ENCODE data around the gene AFF2. TPM values are rescaled to one million over a fixed set of nuclear protein-coding genes. Genes with fewer than 3 reads are reported as not detected.

AFF2 gene
- total RNA-seq (2014; rRNA removed; shearing (Covaris generic)) = 0.54 and 1.1 TPM in 2 replicates
- polyA plus RNA-seq (2016; fragmentation: Nextera tagmentation; extraction: Ambion mirVana) = 0.06 and 0.31 TPM in 2 replicates

GRCh38 chrX:148500423-148501385, at the start of gene AFF2:
TSS of gene AFF2 (plus strand) at chrX:148500617. CDS start at chrX:148501098, 481 bp downstream.
- TF ChIP-seq EZH2 (IDR thresholded peaks at IDR 0.05; ENCODE audit: insufficient read depth, poor library complexity, severe bottlenecking) (peak; percentile 22), EZH2phosphoT487 (IDR thresholded peaks at IDR 0.05; ENCODE audit: insufficient read depth, low read depth) (no peak)
- WGBS, 2 experiments (ENCODE audit: low coverage in 1 of 2, low lambda C conversion rate in 2 of 2, missing lambda C conversion rate in 2 of 2) = 0 to 1% methylated on average over 2 to 24 of the region's 115 CpGs
- Histone ChIP-seq H3K4me2 (ENCODE audit: unreplicated experiment) (peak within 1 kb of the TSS; percentile 73), H3K27me3 (replicated peaks; ENCODE audit: insufficient read depth) (peaks cover 5% of the 10 kb centered on the region; the same call in 1 of the 2 replicates), H3K27ac (no peak within 1 kb of the TSS), H3K4me3 (peak within 1 kb of the TSS; percentile 76), H3K9ac (0 out of 2 replicates have a peak within 1 kb of the TSS, but pooled peaks have one; percentile 25), H3K79me2 (ENCODE audit: insufficient read depth) (no peaks in the 10 kb centered on the region), H4K20me1 (ENCODE audit: insufficient read depth) (no peaks in the 10 kb centered on the region), H3F3A (ENCODE audit: insufficient read depth) (no peaks in the 10 kb centered on the region), H3K9me2 (ENCODE audit: insufficient read depth) (no peaks in the 10 kb centered on the region), H3K4me1 (ENCODE audit: insufficient read depth) (no peaks in the 10 kb centered on the region), H3K9me3 (ENCODE audit: low read depth) (no peaks in the 10 kb centered on the region), H3K36me3 (ENCODE audit: low read depth) (no peaks in the 10 kb centered on the region), H2AFZ (peak within 1 kb of the TSS; percentile 83)
- in situ Hi-C loops (cut with MboI) = no loop called here
- DNase-seq = peak; percentile 63

DNA sequence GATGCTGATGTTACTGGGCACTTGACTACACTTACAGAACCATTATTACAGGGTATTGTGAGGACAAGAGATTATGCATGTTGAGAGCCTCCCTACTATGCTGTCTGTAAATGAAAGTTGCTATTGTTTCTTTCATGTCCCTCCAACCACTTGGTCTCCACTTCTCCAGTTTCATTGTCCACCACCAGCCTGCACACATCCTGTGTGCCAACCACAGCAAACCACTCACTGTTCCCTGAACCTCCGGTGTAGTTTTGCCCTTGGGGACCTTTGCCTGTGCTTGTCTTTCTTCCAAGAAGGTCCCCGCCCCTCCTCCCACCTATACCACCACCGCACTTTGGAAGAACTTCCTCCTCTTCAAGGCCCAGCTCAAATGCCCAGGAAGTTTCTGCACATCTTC, 43.1 kb upstream of the AFF2 start:
- Histone ChIP-seq H2AFZ (no peak overlapping the region), H3K36me3 (ENCODE audit: low read depth) (no peaks in the 10 kb centered on the region), H3K9me3 (ENCODE audit: low read depth) (no peaks in the 10 kb centered on the region), H3K4me3 (no peak overlapping the region), H3K27ac (no peak overlapping the region), H3K27me3 (replicated peaks; ENCODE audit: insufficient read depth) (no peaks in the 10 kb centered on the region), H3F3A (ENCODE audit: insufficient read depth) (no peaks in the 10 kb centered on the region), H3K4me1 (ENCODE audit: insufficient read depth) (no peaks in the 10 kb centered on the region), H3K9ac (no peak overlapping the region), H3K79me2 (ENCODE audit: insufficient read depth) (no peaks in the 10 kb centered on the region), H3K9me2 (ENCODE audit: insufficient read depth) (no peaks in the 10 kb centered on the region), H4K20me1 (ENCODE audit: insufficient read depth) (no peaks in the 10 kb centered on the region), H3K4me2 (ENCODE audit: unreplicated experiment) (no peak overlapping the region)
- no peak for DNase-seq
- in situ Hi-C loops (cut with MboI) = no loop called here
- TF ChIP-seq EZH2 (IDR thresholded peaks at IDR 0.05; ENCODE audit: insufficient read depth, poor library complexity, severe bottlenecking) = no peak
- no peak for TF ChIP-seq EZH2phosphoT487 (IDR thresholded peaks at IDR 0.05; ENCODE audit: insufficient read depth, low read depth)
- 6 to 18% methylated on average over 3 of the region's 3 CpGs for WGBS, 2 experiments (ENCODE audit: low coverage in 1 of 2, low lambda C conversion rate in 2 of 2, missing lambda C conversion rate in 2 of 2)

- TF ChIP-seq EZH2phosphoT487 (IDR thresholded peaks at IDR 0.05; ENCODE audit: insufficient read depth, low read depth) (no peak), EZH2 (IDR thresholded peaks at IDR 0.05; ENCODE audit: insufficient read depth, poor library complexity, severe bottlenecking) (no peak)
- no peak overlapping the region for H3K27ac ChIP-seq
- no peak overlapping the region for H3K4me2 ChIP-seq (ENCODE audit: unreplicated experiment)
- in situ Hi-C loops (cut with MboI) = no loop called here
- no peaks in the 10 kb centered on the region for H3K9me3 ChIP-seq (ENCODE audit: low read depth)
- no peak overlapping the region for H2AFZ ChIP-seq
- H3K9me2 ChIP-seq (ENCODE audit: insufficient read depth) = no peaks in the 10 kb centered on the region
- no peaks in the 10 kb centered on the region for H3K27me3 ChIP-seq (replicated peaks; ENCODE audit: insufficient read depth)
- no peaks in the 10 kb centered on the region for H3K79me2 ChIP-seq (ENCODE audit: insufficient read depth)
- WGBS, 2 experiments (ENCODE audit: low coverage in 1 of 2, low lambda C conversion rate in 2 of 2, missing lambda C conversion rate in 2 of 2) = 59 to 60% methylated on average over 4 of the region's 4 CpGs
- H3K36me3 ChIP-seq (ENCODE audit: low read depth) = no peaks in the 10 kb centered on the region
- no peak overlapping the region for H3K4me3 ChIP-seq
- no peaks in the 10 kb centered on the region for H3K4me1 ChIP-seq (ENCODE audit: insufficient read depth)
- no peaks in the 10 kb centered on the region for H4K20me1 ChIP-seq (ENCODE audit: insufficient read depth)
- H3K9ac ChIP-seq = no peak overlapping the region
- no peak for DNase-seq
- H3F3A ChIP-seq (ENCODE audit: insufficient read depth) = no peaks in the 10 kb centered on the region
Measured at GRCh38 chrX:148459343-148459742, 41.1 kb upstream of the AFF2 start.

GRCh38 chrX:148466292-148466691, 34.1 kb upstream of the AFF2 start:
- Histone ChIP-seq H3K79me2 (ENCODE audit: insufficient read depth) (no peaks in the 10 kb centered on the region), H3K9ac (no peak overlapping the region), H3K9me2 (ENCODE audit: insufficient read depth) (no peaks in the 10 kb centered on the region), H3F3A (ENCODE audit: insufficient read depth) (no peaks in the 10 kb centered on the region), H3K27ac (no peak overlapping the region), H3K4me1 (ENCODE audit: insufficient read depth) (no peaks in the 10 kb centered on the region), H3K9me3 (ENCODE audit: low read depth) (no peaks in the 10 kb centered on the region), H3K36me3 (ENCODE audit: low read depth) (no peaks in the 10 kb centered on the region), H4K20me1 (ENCODE audit: insufficient read depth) (no peaks in the 10 kb centered on the region), H3K27me3 (replicated peaks; ENCODE audit: insufficient read depth) (no peaks in the 10 kb centered on the region), H3K4me2 (ENCODE audit: unreplicated experiment) (no peak overlapping the region), H2AFZ (no peak overlapping the region), H3K4me3 (no peak overlapping the region)
- in situ Hi-C loops (cut with MboI) = no loop called here
- WGBS, 2 experiments (ENCODE audit: low coverage in 1 of 2, low lambda C conversion rate in 2 of 2, missing lambda C conversion rate in 2 of 2) = 52 to 57% methylated on average over 4 of the region's 4 CpGs
- no peak for TF ChIP-seq EZH2 (IDR thresholded peaks at IDR 0.05; ENCODE audit: insufficient read depth, poor library complexity, severe bottlenecking)
- no peak for TF ChIP-seq EZH2phosphoT487 (IDR thresholded peaks at IDR 0.05; ENCODE audit: insufficient read depth, low read depth)
- DNase-seq = no peak
